Activated T-helper 2 cell treated with anti-CD3 and anti-CD28 coated beads, Interferon-gamma antibody, Interleukin-2, Interleukin-4, amounts not matched to agents 10 μg/mL and 5 μg/mL and 100 μg/mL, durations not matched to agents 14 hours and 24 hours and 36 hours (primary cell): ENCODE results near the gene RFC5. TPM values are rescaled to one million over a fixed set of nuclear protein-coding genes. Genes with fewer than 3 reads are reported as not detected.

Experiments
- DNase-seq: peaks from one replicate; pipeline ENCODE4 v3.0.0; 2021; ENCODE audit warnings: low spot score
- H3K27ac Mint-ChIP-seq: one replicate; pipeline ENCODE4 v1.8.0; 2021; ENCODE audit warnings: mixed read lengths
- H3K27me3 Mint-ChIP-seq: one replicate; pipeline ENCODE4 v1.8.0; 2021; ENCODE audit warnings: low read depth, mixed read lengths
- H3K36me3 Mint-ChIP-seq: one replicate; pipeline ENCODE4 v1.8.0; 2021; ENCODE audit warnings: low read depth, mixed read lengths
- H3K4me1 Mint-ChIP-seq: one replicate; pipeline ENCODE4 v1.8.0; 2021; ENCODE audit warnings: low read depth, mixed read lengths
- H3K4me3 Mint-ChIP-seq: one replicate; pipeline ENCODE4 v1.8.0; 2021; ENCODE audit warnings: low read depth, mild to moderate bottlenecking, moderate library complexity, mixed read lengths
- H3K9me3 Mint-ChIP-seq: one replicate; pipeline ENCODE4 v1.8.0; 2021; ENCODE audit warnings: mixed read lengths
- intact Hi-C: fragments of 100-400 bp; cut with micrococcal nuclease; formaldehyde crosslinking; loops from one replicate; pipeline ENCODE4 v1.15.1; 2023
- total RNA-seq: library from RNA; stranded (reverse); gene quantifications from 2 replicates; pipeline ENCODE4 v1.2.3, GENCODE V29; 2022

Gene RFC5
- 61.9 and 65.8 TPM in 2 replicates for total RNA-seq

- H3K4me3 Mint-ChIP-seq = peak within 1 kb of the TSS; percentile 88
- peaks cover 33% of the 10 kb centered on the region for H3K36me3 Mint-ChIP-seq
- H3K27me3 Mint-ChIP-seq = peaks cover 2% of the 10 kb centered on the region
- peaks cover 4% of the 10 kb centered on the region for H3K9me3 Mint-ChIP-seq
- peak within 1 kb of the TSS; percentile 88 for H3K27ac Mint-ChIP-seq
- H3K4me1 Mint-ChIP-seq = peaks cover 16% of the 10 kb centered on the region
- DNase-seq = peak; percentile 95
- intact Hi-C loops = loop anchor here (1.0 to 2.0 kb wide), 4 partner anchors 19 to 360 kb away; partner anchors contain the start of gene SUDS3
These were observed at the start of gene RFC5 for GRCh38 chr12:118016424-118017264. Gene RFC5, plus strand, starts transcription at chr12:118016703. Its CDS starts 125 bp downstream, at chr12:118016828.

GRCh38 chr12:117967043-117967442, 49.5 kb upstream of the RFC5 start:
- Mint-ChIP-seq H3K36me3 (no peaks in the 10 kb centered on the region), H3K4me3 (no peak overlapping the region), H3K9me3 (peaks cover 11% of the 10 kb centered on the region), H3K4me1 (peaks cover 4% of the 10 kb centered on the region), H3K27ac (no peak overlapping the region), H3K27me3 (peaks cover 41% of the 10 kb centered on the region)
- intact Hi-C loops = loop anchor here (5.0 kb wide), 1 partner anchor 95 kb away; the partner anchor contains the start of gene WSB2
- no peak for DNase-seq

GRCh38 chr12:117967512-117967911, 49.0 kb upstream of the RFC5 start:
- Mint-ChIP-seq H3K4me3 (no peak overlapping the region), H3K27me3 (peaks cover 41% of the 10 kb centered on the region), H3K27ac (no peak overlapping the region), H3K36me3 (no peaks in the 10 kb centered on the region), H3K4me1 (peaks cover 4% of the 10 kb centered on the region), H3K9me3 (peaks cover 12% of the 10 kb centered on the region)
- no peak for DNase-seq
- intact Hi-C loops = loop anchor here (5.0 kb wide), 1 partner anchor 95 kb away; the partner anchor contains the start of gene WSB2

GRCh38 chr12:117968151-117968789, 48.2 kb upstream of the RFC5 start:
- intact Hi-C loops = loop anchor here (5.0 kb wide), 1 partner anchor 94 kb away; the partner anchor contains the start of gene WSB2
- peaks cover 12% of the 10 kb centered on the region for H3K9me3 Mint-ChIP-seq
- H3K27ac Mint-ChIP-seq = no peak overlapping the region
- H3K4me1 Mint-ChIP-seq = peaks cover 4% of the 10 kb centered on the region
- no peaks in the 10 kb centered on the region for H3K36me3 Mint-ChIP-seq
- no peak for DNase-seq
- peaks cover 41% of the 10 kb centered on the region for H3K27me3 Mint-ChIP-seq
- peak overlapping the region; percentile 84 for H3K4me3 Mint-ChIP-seq

- intact Hi-C loops = loop anchor here (5.0 kb wide), 1 partner anchor 93 kb away; the partner anchor contains the start of gene WSB2
- Mint-ChIP-seq H3K9me3 (peaks cover 12% of the 10 kb centered on the region), H3K27ac (no peak within 1 kb of the TSS), H3K4me1 (peaks cover 4% of the 10 kb centered on the region), H3K27me3 (peaks cover 41% of the 10 kb centered on the region), H3K4me3 (peak within 1 kb of the TSS; percentile 84), H3K36me3 (no peaks in the 10 kb centered on the region)
- DNase-seq = peak; percentile 56
These were observed 47.5 kb upstream of the RFC5 start, which contains the start of gene KSR2 for GRCh38 chr12:117968826-117969659. Gene KSR2, minus strand, starts transcription at chr12:117968990. Its CDS starts 735 bp downstream, at chr12:117968255.

GRCh38 chr12:117970334-117970733, 46.2 kb upstream of the RFC5 start:
- Mint-ChIP-seq H3K27me3 (peaks cover 41% of the 10 kb centered on the region), H3K36me3 (no peaks in the 10 kb centered on the region), H3K4me1 (peaks cover 4% of the 10 kb centered on the region), H3K9me3 (peaks cover 12% of the 10 kb centered on the region), H3K4me3 (no peak overlapping the region), H3K27ac (no peak overlapping the region)
- intact Hi-C loops = no loop called here
- DNase-seq = no peak

- Mint-ChIP-seq H3K9me3 (peaks cover 12% of the 10 kb centered on the region), H3K4me3 (no peak overlapping the region), H3K4me1 (peaks cover 4% of the 10 kb centered on the region), H3K27ac (no peak overlapping the region), H3K27me3 (peaks cover 24% of the 10 kb centered on the region), H3K36me3 (no peaks in the 10 kb centered on the region)
- no peak for DNase-seq
- intact Hi-C loops = no loop called here
These were observed 44.2 kb upstream of the RFC5 start for GRCh38 chr12:117972301-117972700.

GRCh38 chr12:117975006-117975405, 41.5 kb upstream of the RFC5 start:
- intact Hi-C loops = no loop called here
- Mint-ChIP-seq H3K36me3 (no peaks in the 10 kb centered on the region), H3K4me1 (no peaks in the 10 kb centered on the region), H3K4me3 (no peak overlapping the region), H3K27ac (no peak overlapping the region), H3K27me3 (peaks cover 5% of the 10 kb centered on the region), H3K9me3 (peaks cover 12% of the 10 kb centered on the region)
- DNase-seq = no peak

- Mint-ChIP-seq H3K27ac (no peak overlapping the region), H3K4me1 (no peaks in the 10 kb centered on the region), H3K9me3 (no peaks in the 10 kb centered on the region)
These were observed 39.1 kb upstream of the RFC5 start for GRCh38 chr12:117977373-117977772.

GRCh38 chr12:117980616-117981015, 35.9 kb upstream of the RFC5 start:
- Mint-ChIP-seq H3K36me3 (no peaks in the 10 kb centered on the region), H3K4me1 (no peaks in the 10 kb centered on the region), H3K27ac (no peak overlapping the region), H3K9me3 (no peaks in the 10 kb centered on the region), H3K4me3 (no peak overlapping the region), H3K27me3 (peaks cover 2% of the 10 kb centered on the region)
- intact Hi-C loops = no loop called here
- no peak for DNase-seq

More at GRCh38 chr12:117977373-117977772, 39.1 kb upstream of the RFC5 start:
- intact Hi-C loops = no loop called here
- DNase-seq = no peak
- H3K36me3 Mint-ChIP-seq = no peaks in the 10 kb centered on the region
- H3K4me3 Mint-ChIP-seq = no peak overlapping the region
- peaks cover 2% of the 10 kb centered on the region for H3K27me3 Mint-ChIP-seq

- intact Hi-C loops = no loop called here
These were observed 35.2 kb upstream of the RFC5 start for GRCh38 chr12:117981267-117981666.

GRCh38 chr12:117985182-117985581, 31.3 kb upstream of the RFC5 start:
- H3K27me3 Mint-ChIP-seq = peaks cover 2% of the 10 kb centered on the region
- intact Hi-C loops = no loop called here
- H3K36me3 Mint-ChIP-seq = no peaks in the 10 kb centered on the region
- no peak overlapping the region for H3K4me3 Mint-ChIP-seq
- no peak for DNase-seq
- H3K4me1 Mint-ChIP-seq = no peaks in the 10 kb centered on the region
- H3K27ac Mint-ChIP-seq = no peak overlapping the region
- peaks cover 4% of the 10 kb centered on the region for H3K9me3 Mint-ChIP-seq

More at GRCh38 chr12:117981267-117981666, 35.2 kb upstream of the RFC5 start:
- no peak for DNase-seq
- Mint-ChIP-seq H3K9me3 (no peaks in the 10 kb centered on the region), H3K4me3 (no peak overlapping the region), H3K27ac (no peak overlapping the region), H3K36me3 (no peaks in the 10 kb centered on the region), H3K4me1 (no peaks in the 10 kb centered on the region), H3K27me3 (peaks cover 2% of the 10 kb centered on the region)
